Breast epithelium (tissue), 4 donors: ENCODE data around the gene PIK3R5. TPM values are rescaled to one million over a fixed set of nuclear protein-coding genes. Genes with fewer than 3 reads are reported as not detected.
A peak's percentile ranks its signal among the peaks of the same experiment; 100 is the strongest.

Experiments
- DNase-seq, 2 donors: peaks; one replicate each; pipeline ENCODE4 v3.0.0-alpha.2; 2019; ENCODE audit warnings: low spot score in 2 of 2
- H3K27ac ChIP-seq, 2 donors: fragments of 200-600 bp; sonication (generic) in 1 of 2; one replicate each; pipeline ENCODE4 v1.5.1; 2016 to 2019; ENCODE audit warnings: mild to moderate bottlenecking in 1 of 2
- H3K27me3 ChIP-seq, 2 donors: fragments of 200-600 bp; sonication (generic) in 1 of 2; one replicate each; pipeline versions ENCODE4 v1.5.1 to v1.6.0; 2017 to 2019; ENCODE audit warnings: control low read depth in 1 of 2, mild to moderate bottlenecking in 1 of 2
- H3K36me3 ChIP-seq: fragments of 200-600 bp; one replicate; pipeline ENCODE4 v1.5.1; 2019
- H3K4me1 ChIP-seq, 2 donors: fragments of 200-600 bp; sonication (generic); one replicate each; pipeline ENCODE4 v1.5.1; 2016 to 2019; ENCODE audit warnings: control low read depth in 1 of 2
- H3K4me3 ChIP-seq, 3 donors: fragments of 200-600 bp; sonication (generic); 1 replicate in 2 of 3; 2 replicates in 1 of 3; pipeline ENCODE4 v1.5.1; 2016 to 2019; ENCODE audit warnings: mild to moderate bottlenecking in 3 of 3, moderate library complexity in 2 of 3
- H3K9me3 ChIP-seq, 2 donors: fragments of 200-600 bp; sonication (generic) in 1 of 2; one replicate each; pipeline ENCODE4 v1.5.1; 2016 to 2019; ENCODE audit warnings: control low read depth in 1 of 2
- POLR2A ChIP-seq: fragments of 450-650 bp; IDR thresholded peaks from one replicate; pipeline ENCODE4 v1.6.1; 2016; ENCODE audit warnings: antibody characterized with exemption, mild to moderate bottlenecking, moderate library complexity
- POLR2AphosphoS5 ChIP-seq, 3 donors: sonication (generic); formaldehyde crosslinking; IDR thresholded peaks; one replicate each; pipeline ENCODE4 v1.6.1; 2017; ENCODE audit warnings: antibody characterized with exemption in 3 of 3
- intact Hi-C: fragments of 100-400 bp; cut with DNase I; formaldehyde crosslinking; loops from one replicate; pipeline ENCODE4 v1.15.1; 2023; ENCODE audit warnings: low total_unique reads
- total RNA-seq, 3 donors: library from RNA; depleted of rRNA; stranded (reverse); fragments of >200 nt; gene quantifications; one replicate each; pipeline ENCODE4 v1.1.0, GENCODE V29; 2016
- TF ChIP-seq, protein P1 (sequence below), 3 donors: fragments of 450-650 bp; IDR thresholded peaks; one replicate each; pipeline ENCODE4 v1.5.1; 2016 to 2017; ENCODE audit warnings: antibody characterized with exemption in 3 of 3, mild to moderate bottlenecking in 3 of 3, moderate library complexity in 3 of 3

The PIK3R5 gene
- total RNA-seq, 3 donors from 2014 or later, result 9.8 to 28.6 (median 12.3) TPM

DNA sequence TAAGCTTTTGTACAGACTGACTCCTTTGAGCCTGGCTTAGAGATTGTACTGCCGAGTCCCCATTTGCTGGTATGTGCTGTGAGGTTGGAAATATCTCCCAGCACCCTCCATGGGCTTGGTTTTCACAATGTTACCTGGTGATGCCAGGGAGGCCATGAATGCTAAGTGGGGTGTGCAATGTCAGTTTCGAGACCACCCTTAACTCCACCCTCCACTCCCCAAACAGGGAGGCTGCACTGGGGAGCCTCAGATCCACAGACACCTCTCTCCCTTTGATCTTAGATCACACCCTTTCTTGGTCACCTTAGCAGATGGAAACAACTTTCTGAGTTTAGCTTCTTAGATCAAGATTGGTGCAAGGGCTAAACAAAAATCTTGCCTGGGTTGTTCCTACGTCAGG is 69.4 kb downstream of the PIK3R5 start:
- TF ChIP-seq POLR2AphosphoS5 (IDR thresholded peaks at IDR 0.05) (no peak), POLR2A (no peak)
- TF ChIP-seq, protein P1, sequence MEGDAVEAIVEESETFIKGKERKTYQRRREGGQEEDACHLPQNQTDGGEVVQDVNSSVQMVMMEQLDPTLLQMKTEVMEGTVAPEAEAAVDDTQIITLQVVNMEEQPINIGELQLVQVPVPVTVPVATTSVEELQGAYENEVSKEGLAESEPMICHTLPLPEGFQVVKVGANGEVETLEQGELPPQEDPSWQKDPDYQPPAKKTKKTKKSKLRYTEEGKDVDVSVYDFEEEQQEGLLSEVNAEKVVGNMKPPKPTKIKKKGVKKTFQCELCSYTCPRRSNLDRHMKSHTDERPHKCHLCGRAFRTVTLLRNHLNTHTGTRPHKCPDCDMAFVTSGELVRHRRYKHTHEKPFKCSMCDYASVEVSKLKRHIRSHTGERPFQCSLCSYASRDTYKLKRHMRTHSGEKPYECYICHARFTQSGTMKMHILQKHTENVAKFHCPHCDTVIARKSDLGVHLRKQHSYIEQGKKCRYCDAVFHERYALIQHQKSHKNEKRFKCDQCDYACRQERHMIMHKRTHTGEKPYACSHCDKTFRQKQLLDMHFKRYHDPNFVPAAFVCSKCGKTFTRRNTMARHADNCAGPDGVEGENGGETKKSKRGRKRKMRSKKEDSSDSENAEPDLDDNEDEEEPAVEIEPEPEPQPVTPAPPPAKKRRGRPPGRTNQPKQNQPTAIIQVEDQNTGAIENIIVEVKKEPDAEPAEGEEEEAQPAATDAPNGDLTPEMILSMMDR (IDR thresholded peaks at IDR 0.05), result no peak
- DNase-seq, result no peak

DNA sequence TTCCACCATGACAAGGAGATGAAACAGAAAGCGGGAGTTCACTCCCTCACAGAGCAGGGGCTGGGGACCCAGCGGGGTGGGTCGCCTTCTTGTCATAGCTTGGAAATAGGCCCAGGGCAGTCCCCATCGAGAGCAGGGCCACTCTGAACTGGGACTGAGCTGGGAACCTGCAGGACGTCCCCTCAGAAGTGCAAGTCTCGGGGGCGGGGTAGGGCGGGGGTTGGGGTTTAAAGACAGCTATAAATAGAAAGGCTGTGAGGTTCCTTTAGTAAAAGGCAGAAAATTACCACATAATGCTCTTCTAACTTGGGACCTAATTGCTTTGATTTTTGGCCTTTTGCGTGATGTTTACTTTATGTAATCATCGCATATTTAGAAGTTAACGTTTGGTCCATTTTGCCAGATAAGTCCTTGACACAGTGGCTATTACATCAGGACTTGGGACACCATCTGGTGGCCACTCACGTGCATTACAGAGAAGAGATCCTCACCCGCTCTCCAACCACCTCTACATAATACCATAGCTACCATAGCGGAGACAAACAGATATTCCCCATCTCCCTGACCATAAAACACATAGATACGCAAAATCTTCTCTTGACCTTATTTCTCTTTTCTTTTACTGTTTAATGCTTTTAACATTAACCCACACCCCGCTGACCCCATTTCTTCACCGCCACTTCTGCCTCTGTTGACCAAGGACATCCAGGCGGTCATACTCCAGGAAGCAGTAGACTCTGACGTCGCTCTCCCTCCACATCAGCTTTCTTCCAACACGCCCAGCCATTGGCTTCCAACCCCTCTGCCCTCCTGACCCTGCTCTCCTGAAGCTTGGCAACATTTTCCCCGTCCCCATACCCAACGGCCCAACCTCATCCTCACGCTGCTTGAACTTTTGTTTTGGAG is 70.6 kb downstream of the PIK3R5 start:
- intact Hi-C loops, result no loop called here
- DNase-seq, result peak; percentile 49 to 58
- Histone ChIP-seq H3K27me3 (no peaks in the 10 kb centered on the region), H3K27ac (no peak overlapping the region), H3K4me3 (no peak overlapping the region), H3K4me1 (no peaks in the 10 kb centered on the region), H3K36me3 (no peaks in the 10 kb centered on the region), H3K9me3 (no peaks in the 10 kb centered on the region)
- TF ChIP-seq, protein P1 (IDR thresholded peaks at IDR 0.05), result peak in 2 of 3 donors; percentile 68 to 74
- TF ChIP-seq POLR2AphosphoS5 (IDR thresholded peaks at IDR 0.05) (no peak), POLR2A (no peak)

More for the DNA sequence above, 69.4 kb downstream of the PIK3R5 start:
- no peaks in the 10 kb centered on the region for H3K4me1 ChIP-seq
- no peak overlapping the region for H3K4me3 ChIP-seq
- H3K27ac ChIP-seq, result no peak overlapping the region
- no peaks in the 10 kb centered on the region for H3K27me3 ChIP-seq
- no peaks in the 10 kb centered on the region for H3K9me3 ChIP-seq
- intact Hi-C loops, result no loop called here
- H3K36me3 ChIP-seq, result no peaks in the 10 kb centered on the region

DNA sequence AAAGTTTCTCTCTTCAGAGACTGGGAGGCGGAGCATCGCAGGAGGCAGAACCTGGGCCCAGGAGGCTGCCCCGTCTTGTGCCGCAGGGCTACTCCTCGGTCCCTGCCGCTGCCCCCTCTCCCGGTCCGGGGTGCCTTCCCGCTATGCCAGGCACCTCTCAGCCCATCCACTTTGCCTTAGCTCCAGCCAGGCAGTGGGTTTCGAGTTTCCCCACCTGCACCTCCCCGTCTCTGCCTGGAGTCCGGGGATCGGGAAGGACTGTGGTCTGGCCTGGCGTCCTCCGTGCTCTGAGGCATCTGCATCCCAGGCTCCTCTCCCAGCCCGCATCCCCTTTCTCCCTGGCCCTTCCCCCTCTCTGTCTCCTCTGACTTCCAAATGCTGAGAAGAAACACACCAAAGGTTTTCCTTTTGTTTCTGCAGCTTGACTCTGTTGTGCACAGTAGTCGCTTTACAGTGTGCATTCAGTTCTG is 71.3 kb downstream of the PIK3R5 start:
- no peak overlapping the region for H3K4me3 ChIP-seq
- peak in 1 of 2 donors; percentile 33 for DNase-seq
- H3K9me3 ChIP-seq, result no peaks in the 10 kb centered on the region
- H3K27me3 ChIP-seq, result no peaks in the 10 kb centered on the region
- TF ChIP-seq, protein P1 (IDR thresholded peaks at IDR 0.05), result no peak
- TF ChIP-seq POLR2AphosphoS5 (IDR thresholded peaks at IDR 0.05) (no peak), POLR2A (no peak)
- no peak overlapping the region for H3K27ac ChIP-seq
- no peaks in the 10 kb centered on the region for H3K4me1 ChIP-seq
- intact Hi-C loops, result no loop called here
- no peaks in the 10 kb centered on the region for H3K36me3 ChIP-seq

DNA sequence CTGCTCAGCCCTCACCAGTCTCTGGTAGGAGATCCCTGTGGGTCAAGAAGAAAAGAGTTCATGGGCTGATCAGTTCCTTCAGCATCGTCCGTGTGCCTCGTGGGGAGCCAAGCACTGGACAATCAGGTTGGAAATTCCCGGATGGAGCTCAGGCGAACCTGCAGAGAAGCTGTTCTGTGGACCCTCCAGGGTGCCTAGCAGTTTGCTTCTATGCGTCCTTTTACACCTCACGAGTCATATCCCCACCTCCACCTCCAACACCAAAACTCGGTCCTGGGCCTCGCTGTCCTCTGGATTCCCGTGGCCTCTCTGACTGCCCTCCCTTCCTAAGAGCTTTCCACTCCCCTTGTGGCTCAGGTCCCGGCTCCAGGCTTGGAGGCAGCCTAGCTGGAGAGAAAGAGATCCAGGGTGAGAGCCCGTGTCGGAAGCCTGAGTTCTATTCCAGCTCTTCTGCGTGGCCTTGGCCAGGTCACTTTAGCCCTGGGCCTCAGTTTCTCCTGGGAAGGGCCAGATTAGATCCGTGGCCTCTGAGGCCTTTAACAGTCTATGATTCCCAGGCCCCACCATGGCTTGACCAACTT is 71.8 kb downstream of the PIK3R5 start:
- TF ChIP-seq POLR2A (no peak), POLR2AphosphoS5 (IDR thresholded peaks at IDR 0.05) (no peak)
- TF ChIP-seq, protein P1 (IDR thresholded peaks at IDR 0.05), result no peak
- no peak overlapping the region for H3K27ac ChIP-seq
- DNase-seq, result peak in 1 of 2 donors; percentile 28
- intact Hi-C loops, result no loop called here
- H3K4me3 ChIP-seq, result no peak overlapping the region
- H3K4me1 ChIP-seq, result no peaks in the 10 kb centered on the region
- H3K36me3 ChIP-seq, result no peaks in the 10 kb centered on the region
- no peaks in the 10 kb centered on the region for H3K9me3 ChIP-seq
- H3K27me3 ChIP-seq, result no peaks in the 10 kb centered on the region

DNA sequence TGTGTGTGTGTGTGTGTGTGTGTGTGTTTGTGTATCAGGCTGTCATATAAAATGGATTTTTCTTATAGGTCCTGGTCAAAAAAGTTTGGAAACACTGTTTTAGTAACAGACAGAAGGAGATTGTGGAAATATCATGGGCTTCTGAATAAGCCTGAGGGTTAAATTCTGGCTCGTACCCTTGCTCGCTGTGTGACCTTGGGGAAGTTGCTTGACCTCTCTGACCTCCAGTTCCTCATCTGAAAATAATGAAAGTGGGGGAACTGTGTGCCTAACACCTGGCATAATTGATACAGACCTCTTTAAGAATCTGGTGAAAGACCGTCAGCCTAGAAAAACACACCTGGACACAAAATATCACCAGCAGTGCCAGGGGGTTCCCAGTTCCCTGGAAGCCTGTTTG is 72.4 kb downstream of the PIK3R5 start:
- no peak for DNase-seq
- no peaks in the 10 kb centered on the region for H3K36me3 ChIP-seq

More for the DNA sequence above, 72.4 kb downstream of the PIK3R5 start:
- Histone ChIP-seq H3K4me3 (no peak overlapping the region), H3K9me3 (no peaks in the 10 kb centered on the region), H3K4me1 (no peaks in the 10 kb centered on the region), H3K27me3 (no peaks in the 10 kb centered on the region), H3K27ac (no peak overlapping the region)
- intact Hi-C loops, result no loop called here
- TF ChIP-seq POLR2AphosphoS5 (IDR thresholded peaks at IDR 0.05), result no peak
- TF ChIP-seq POLR2A, result no peak
- TF ChIP-seq, protein P1 (IDR thresholded peaks at IDR 0.05), result no peak
